Mucosa of descending colon (tissue), 3 donors: ENCODE measurements around the gene PLXNA4. TPM values are rescaled to one million over a fixed set of nuclear protein-coding genes. Genes with fewer than 3 reads are reported as not detected.

Experiments used
- ATAC-seq: fragments of 200-7000 bp; cut with Tn5 transposase; one replicate; pipeline ENCODE4 v1.9.1; 2020; ENCODE audit warnings: mild to moderate bottlenecking, moderate library complexity
- DNase-seq, 3 donors: peaks; one replicate each; pipeline ENCODE4 v3.0.0-alpha.2; 2020
- H3K36me3 ChIP-seq: fragments of 200-600 bp; one replicate; pipeline ENCODE4 v1.8.0; 2021; ENCODE audit warnings: low read depth, mild to moderate bottlenecking
- H3K4me1 ChIP-seq: fragments of 200-600 bp; one replicate; pipeline ENCODE4 v1.8.0; 2021; ENCODE audit warnings: low read depth, mild to moderate bottlenecking
- H3K4me3 ChIP-seq: fragments of 200-600 bp; one replicate; pipeline ENCODE4 v1.8.0; 2021; ENCODE audit warnings: mild to moderate bottlenecking
- H3K9me3 ChIP-seq: fragments of 200-600 bp; one replicate; pipeline ENCODE4 v1.8.0; 2021; ENCODE audit warnings: mild to moderate bottlenecking
- intact Hi-C, 2 donors: fragments of 100-400 bp; cut with DNase I in 1 of 2; cut with micrococcal nuclease in 1 of 2; formaldehyde crosslinking; loops; one replicate each; pipeline versions ENCODE4 v1.11.0 to v1.11.1; 2022; cut with DNase I, micrococcal nuclease
- total RNA-seq, 3 donors: library from RNA; stranded (reverse); fragmentation: NEBNext Ultra II Directional in 2 of 3; extraction: Animal tissue kit (Norgen Biotek cat#: 25700) in 2 of 3; gene quantifications; one replicate each; pipeline versions ENCODE4 v1.2.1 to v1.2.4, GENCODE V29; 2021 to 2023
- TF ChIP-seq, protein P1 (sequence below): fragments of 200-600 bp; IDR thresholded peaks from one replicate; pipeline ENCODE4 v1.8.0; 2022; ENCODE audit warnings: antibody characterized with exemption, mild to moderate bottlenecking
- donor health status: DM: no; HTN: no; CAD: no; lungs with moderate emphysema.
- donor health status: DM: no; HTN: no; CAD: no.
- donor health status: DM: no; HTN: yes; CAD: no.

PLXNA4 gene
- total RNA-seq, 3 donors from 2014 or later = 0.78 to 3.5 (median 2.7) TPM

DNA sequence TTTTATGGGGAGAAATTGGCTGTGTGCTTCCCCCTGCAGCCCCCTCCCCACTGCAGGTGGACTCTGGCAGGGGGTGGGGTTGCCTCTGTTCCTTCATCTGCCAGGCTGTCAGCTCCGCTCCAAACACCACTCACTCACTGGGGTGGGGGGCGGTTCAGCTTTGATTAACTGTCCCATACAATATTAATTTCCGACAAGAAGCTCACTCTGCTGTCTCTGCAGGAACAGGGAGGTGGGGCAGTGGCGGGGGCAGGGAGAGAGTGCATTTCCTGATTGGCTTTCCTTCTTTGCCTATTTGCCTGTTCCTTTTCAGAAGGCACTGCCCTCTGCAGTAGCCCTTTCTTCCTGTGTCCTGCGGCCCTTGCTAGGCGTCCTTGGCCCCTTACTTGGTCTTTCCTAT lies 500.8 kb downstream of the PLXNA4 start:
- DNase-seq = peak in 2 of 3 donors; percentile 35 to 44
- H3K36me3 ChIP-seq = no peaks in the 10 kb centered on the region

GRCh38 chr7:132073920-132074589 lies 502.2 kb downstream of the PLXNA4 start:
- intact Hi-C loops = no loop called here
- no peak for DNase-seq
- H3K36me3 ChIP-seq = no peaks in the 10 kb centered on the region
- H3K4me3 ChIP-seq = no peak overlapping the region
- no peak for ATAC-seq
- no peaks in the 10 kb centered on the region for H3K4me1 ChIP-seq
- no peaks in the 10 kb centered on the region for H3K9me3 ChIP-seq
- TF ChIP-seq, protein P1, sequence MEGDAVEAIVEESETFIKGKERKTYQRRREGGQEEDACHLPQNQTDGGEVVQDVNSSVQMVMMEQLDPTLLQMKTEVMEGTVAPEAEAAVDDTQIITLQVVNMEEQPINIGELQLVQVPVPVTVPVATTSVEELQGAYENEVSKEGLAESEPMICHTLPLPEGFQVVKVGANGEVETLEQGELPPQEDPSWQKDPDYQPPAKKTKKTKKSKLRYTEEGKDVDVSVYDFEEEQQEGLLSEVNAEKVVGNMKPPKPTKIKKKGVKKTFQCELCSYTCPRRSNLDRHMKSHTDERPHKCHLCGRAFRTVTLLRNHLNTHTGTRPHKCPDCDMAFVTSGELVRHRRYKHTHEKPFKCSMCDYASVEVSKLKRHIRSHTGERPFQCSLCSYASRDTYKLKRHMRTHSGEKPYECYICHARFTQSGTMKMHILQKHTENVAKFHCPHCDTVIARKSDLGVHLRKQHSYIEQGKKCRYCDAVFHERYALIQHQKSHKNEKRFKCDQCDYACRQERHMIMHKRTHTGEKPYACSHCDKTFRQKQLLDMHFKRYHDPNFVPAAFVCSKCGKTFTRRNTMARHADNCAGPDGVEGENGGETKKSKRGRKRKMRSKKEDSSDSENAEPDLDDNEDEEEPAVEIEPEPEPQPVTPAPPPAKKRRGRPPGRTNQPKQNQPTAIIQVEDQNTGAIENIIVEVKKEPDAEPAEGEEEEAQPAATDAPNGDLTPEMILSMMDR = no peak

More for the DNA sequence above, 500.8 kb downstream of the PLXNA4 start:
- TF ChIP-seq, protein P1 = no peak
- no peaks in the 10 kb centered on the region for H3K4me1 ChIP-seq
- H3K9me3 ChIP-seq = no peaks in the 10 kb centered on the region
- intact Hi-C loops = no loop called here
- H3K4me3 ChIP-seq = no peak overlapping the region
- peak; percentile 71 for ATAC-seq
